Body of pancreas (tissue), 4 donors: ENCODE results near the gene TRIM42.

Experiments
- POLR2A ChIP-seq, 3 donors: fragments of 450-650 bp; IDR thresholded peaks; one replicate each; pipeline ENCODE4 v1.6.1; 2016; ENCODE audit warnings: antibody characterized with exemption in 3 of 3, mild to moderate bottlenecking in 2 of 3
- TF ChIP-seq, protein P1 (sequence below), 7 experiments: fragments of 450-650 bp in 4 of 7; fragments of 200-600 bp in 3 of 7; sonication (generic) in 3 of 7; IDR thresholded peaks; one replicate each; pipeline ENCODE4 v1.5.1; 2016 to 2019; ENCODE audit warnings: antibody characterized with exemption in 7 of 7

DNA sequence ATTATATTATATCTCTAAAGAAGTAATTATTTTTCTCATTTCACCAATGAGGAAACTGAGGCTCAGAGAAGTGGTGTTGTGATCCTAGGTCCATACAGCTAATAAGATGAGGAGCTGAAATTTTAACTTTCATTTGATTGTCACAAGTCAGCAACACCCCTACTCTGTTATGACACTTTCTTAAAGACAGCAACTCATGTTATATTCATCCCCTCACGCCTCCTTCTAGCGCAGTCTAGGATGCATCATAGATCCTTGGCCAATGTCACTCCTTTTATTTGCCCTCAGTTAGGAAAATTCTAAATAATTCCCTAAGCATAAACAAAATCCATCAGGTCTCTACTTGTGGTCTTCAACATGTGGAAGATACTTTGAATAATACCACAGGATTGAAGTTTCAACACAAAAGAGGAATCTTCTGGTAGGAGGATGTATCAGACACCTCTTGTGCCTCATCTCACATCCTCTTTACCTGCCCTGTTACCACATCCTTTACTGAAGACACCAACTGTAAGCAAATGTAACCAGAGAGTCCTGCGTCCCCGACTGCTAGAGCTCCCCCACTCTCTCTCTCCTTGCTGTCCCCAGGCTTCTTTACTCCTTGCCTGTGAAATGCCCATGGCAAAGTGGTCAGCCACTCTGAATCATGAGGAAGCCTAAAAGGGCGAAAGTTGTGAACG, 53.7 kb downstream of the TRIM42 start:
- TF ChIP-seq, protein P1, sequence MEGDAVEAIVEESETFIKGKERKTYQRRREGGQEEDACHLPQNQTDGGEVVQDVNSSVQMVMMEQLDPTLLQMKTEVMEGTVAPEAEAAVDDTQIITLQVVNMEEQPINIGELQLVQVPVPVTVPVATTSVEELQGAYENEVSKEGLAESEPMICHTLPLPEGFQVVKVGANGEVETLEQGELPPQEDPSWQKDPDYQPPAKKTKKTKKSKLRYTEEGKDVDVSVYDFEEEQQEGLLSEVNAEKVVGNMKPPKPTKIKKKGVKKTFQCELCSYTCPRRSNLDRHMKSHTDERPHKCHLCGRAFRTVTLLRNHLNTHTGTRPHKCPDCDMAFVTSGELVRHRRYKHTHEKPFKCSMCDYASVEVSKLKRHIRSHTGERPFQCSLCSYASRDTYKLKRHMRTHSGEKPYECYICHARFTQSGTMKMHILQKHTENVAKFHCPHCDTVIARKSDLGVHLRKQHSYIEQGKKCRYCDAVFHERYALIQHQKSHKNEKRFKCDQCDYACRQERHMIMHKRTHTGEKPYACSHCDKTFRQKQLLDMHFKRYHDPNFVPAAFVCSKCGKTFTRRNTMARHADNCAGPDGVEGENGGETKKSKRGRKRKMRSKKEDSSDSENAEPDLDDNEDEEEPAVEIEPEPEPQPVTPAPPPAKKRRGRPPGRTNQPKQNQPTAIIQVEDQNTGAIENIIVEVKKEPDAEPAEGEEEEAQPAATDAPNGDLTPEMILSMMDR (IDR thresholded peaks at IDR 0.05) = no peak
- TF ChIP-seq POLR2A (IDR thresholded peaks at IDR 0.05) = no peak
